Vagina (tissue), 2 donors: ENCODE data around the gene DYNLT1. TPM values are rescaled to one million over a fixed set of nuclear protein-coding genes. Genes with fewer than 3 reads are reported as not detected.
"Not testable (repeated sequence)": the region's sequence is repeated elsewhere in the genome, so short reads cannot be mapped to it uniquely, and the experiment has no call there.

Source experiments
- DNase-seq, 2 donors: peaks; one replicate each; pipeline ENCODE4 v3.0.0-alpha.2; 2017; ENCODE audit errors: extremely low spot score in 2 of 2
- H3K27ac ChIP-seq: fragments of 200-600 bp; sonication (generic); one replicate; pipeline ENCODE4 v1.5.1; 2019
- H3K27me3 ChIP-seq: fragments of 200-600 bp; sonication (generic); one replicate; pipeline ENCODE4 v1.5.1; 2019
- H3K36me3 ChIP-seq, 2 donors: fragments of 200-600 bp; sonication (generic); one replicate each; pipeline ENCODE4 v1.5.1; 2017 to 2019
- H3K4me1 ChIP-seq: fragments of 200-600 bp; sonication (generic); one replicate; pipeline ENCODE4 v1.5.1; 2019
- H3K4me3 ChIP-seq, 2 donors: fragments of 200-600 bp; sonication (generic); 1 replicate in 1 of 2; 2 replicates in 1 of 2; pipeline ENCODE4 v1.5.1; 2016 to 2019
- H3K9me3 ChIP-seq: fragments of 200-600 bp; sonication (generic); one replicate; pipeline ENCODE4 v1.5.1; 2019
- POLR2A ChIP-seq, 2 donors: fragments of 450-650 bp; IDR thresholded peaks; one replicate each; pipeline ENCODE4 v1.6.1; 2017; ENCODE audit warnings: antibody characterized with exemption in 2 of 2, mild to moderate bottlenecking in 2 of 2, moderate library complexity in 2 of 2
- POLR2AphosphoS5 ChIP-seq, 2 donors: sonication (generic); formaldehyde crosslinking; IDR thresholded peaks; one replicate each; pipeline ENCODE4 v1.9.0; 2017; ENCODE audit warnings: antibody characterized with exemption in 2 of 2, mild to moderate bottlenecking in 2 of 2, low read depth in 1 of 2; ENCODE audit not compliant: insufficient read depth in 1 of 2
- intact Hi-C: fragments of 100-400 bp; cut with DNase I; formaldehyde crosslinking; loops from one replicate; pipeline ENCODE4 v1.15.1; 2023
- total RNA-seq: library from RNA; depleted of rRNA; stranded (reverse); fragments of >200 nt; gene quantifications from one replicate; pipeline ENCODE4 v1.2.3, GENCODE V29; 2016
- TF ChIP-seq, protein P1 (sequence below), 3 experiments: fragments of 450-650 bp in 2 of 3; fragments of 200-600 bp in 1 of 3; sonication (generic) in 1 of 3; IDR thresholded peaks; one replicate each; pipeline ENCODE4 v1.5.1; 2017 to 2019; ENCODE audit warnings: antibody characterized with exemption in 3 of 3, mild to moderate bottlenecking in 2 of 3, moderate library complexity in 2 of 3

DYNLT1 gene
- total RNA-seq, 1 donor from 2014 or later = 65.8 TPM

DNA sequence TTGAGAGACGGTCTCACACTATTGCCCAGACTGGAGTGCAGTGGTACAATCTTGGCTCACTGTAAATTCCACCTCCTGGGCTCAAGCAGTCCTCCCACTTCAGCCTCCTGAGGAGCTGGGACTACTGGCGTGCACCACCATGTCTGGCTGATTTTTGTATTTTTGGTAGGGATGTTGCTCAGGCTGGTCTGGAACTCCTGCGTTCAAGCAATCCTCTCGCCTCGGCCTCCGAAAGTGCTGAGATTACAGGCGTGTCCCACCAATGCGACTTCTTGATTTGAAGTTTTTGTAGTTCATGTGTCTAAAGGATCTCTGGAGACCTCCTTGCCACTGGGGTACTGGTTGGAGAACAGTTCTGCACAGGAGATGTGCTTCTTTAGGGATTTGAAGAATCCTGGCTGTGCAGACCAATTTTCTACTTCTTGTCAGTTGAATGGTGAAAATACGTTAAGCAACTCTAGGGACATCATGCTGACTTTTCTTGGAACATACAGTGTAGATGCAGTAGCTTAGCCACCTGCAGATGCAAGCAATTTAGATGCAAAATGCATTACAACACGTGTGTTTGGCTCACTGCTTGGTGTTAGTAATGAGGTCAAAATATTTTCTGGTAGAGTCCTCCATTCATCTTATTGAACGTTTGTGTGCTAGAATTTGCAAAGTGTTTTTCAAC, 33.5 kb upstream of the DYNLT1 start:
- no peak for DNase-seq
- TF ChIP-seq, protein P1, sequence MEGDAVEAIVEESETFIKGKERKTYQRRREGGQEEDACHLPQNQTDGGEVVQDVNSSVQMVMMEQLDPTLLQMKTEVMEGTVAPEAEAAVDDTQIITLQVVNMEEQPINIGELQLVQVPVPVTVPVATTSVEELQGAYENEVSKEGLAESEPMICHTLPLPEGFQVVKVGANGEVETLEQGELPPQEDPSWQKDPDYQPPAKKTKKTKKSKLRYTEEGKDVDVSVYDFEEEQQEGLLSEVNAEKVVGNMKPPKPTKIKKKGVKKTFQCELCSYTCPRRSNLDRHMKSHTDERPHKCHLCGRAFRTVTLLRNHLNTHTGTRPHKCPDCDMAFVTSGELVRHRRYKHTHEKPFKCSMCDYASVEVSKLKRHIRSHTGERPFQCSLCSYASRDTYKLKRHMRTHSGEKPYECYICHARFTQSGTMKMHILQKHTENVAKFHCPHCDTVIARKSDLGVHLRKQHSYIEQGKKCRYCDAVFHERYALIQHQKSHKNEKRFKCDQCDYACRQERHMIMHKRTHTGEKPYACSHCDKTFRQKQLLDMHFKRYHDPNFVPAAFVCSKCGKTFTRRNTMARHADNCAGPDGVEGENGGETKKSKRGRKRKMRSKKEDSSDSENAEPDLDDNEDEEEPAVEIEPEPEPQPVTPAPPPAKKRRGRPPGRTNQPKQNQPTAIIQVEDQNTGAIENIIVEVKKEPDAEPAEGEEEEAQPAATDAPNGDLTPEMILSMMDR (IDR thresholded peaks at IDR 0.05) = no peak
- TF ChIP-seq POLR2AphosphoS5 (IDR thresholded peaks at IDR 0.05; ENCODE audit: insufficient read depth in 1 of 2, low read depth in 1 of 2) (no peak), POLR2A (IDR thresholded peaks at IDR 0.05) (no peak)

DNA sequence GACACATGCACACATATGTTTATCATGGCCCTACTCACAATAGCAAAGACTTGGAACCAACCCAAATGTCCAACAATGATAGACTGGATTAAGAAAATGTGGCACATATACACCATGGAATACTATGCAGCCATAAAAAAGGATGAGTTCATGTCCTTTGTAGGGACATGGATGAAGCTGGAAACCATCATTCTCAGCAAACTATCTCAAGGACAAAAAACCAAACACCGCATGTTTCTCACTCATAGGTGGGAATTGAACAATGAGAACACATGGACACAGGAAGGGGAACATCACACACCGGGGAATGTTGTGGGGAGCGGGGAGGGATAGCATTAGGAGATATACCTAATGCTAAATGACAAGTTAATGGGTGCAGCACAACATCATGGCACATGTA, 32.6 kb upstream of the DYNLT1 start:
- H3K27ac ChIP-seq, H3K9me3 ChIP-seq, H3K27me3 ChIP-seq, H3K4me3 ChIP-seq, intact Hi-C loops, H3K4me1 ChIP-seq, DNase-seq, H3K36me3 ChIP-seq: not testable (repeated sequence)

More for the DNA sequence above, 33.5 kb upstream of the DYNLT1 start:
- Histone ChIP-seq H3K27me3 (no peaks in the 10 kb centered on the region), H3K9me3 (no peaks in the 10 kb centered on the region), H3K4me1 (peaks cover 7% of the 10 kb centered on the region), H3K36me3 (no peaks in the 10 kb centered on the region), H3K27ac (no peak overlapping the region), H3K4me3 (no peak overlapping the region)
- intact Hi-C loops = no loop called here

DNA sequence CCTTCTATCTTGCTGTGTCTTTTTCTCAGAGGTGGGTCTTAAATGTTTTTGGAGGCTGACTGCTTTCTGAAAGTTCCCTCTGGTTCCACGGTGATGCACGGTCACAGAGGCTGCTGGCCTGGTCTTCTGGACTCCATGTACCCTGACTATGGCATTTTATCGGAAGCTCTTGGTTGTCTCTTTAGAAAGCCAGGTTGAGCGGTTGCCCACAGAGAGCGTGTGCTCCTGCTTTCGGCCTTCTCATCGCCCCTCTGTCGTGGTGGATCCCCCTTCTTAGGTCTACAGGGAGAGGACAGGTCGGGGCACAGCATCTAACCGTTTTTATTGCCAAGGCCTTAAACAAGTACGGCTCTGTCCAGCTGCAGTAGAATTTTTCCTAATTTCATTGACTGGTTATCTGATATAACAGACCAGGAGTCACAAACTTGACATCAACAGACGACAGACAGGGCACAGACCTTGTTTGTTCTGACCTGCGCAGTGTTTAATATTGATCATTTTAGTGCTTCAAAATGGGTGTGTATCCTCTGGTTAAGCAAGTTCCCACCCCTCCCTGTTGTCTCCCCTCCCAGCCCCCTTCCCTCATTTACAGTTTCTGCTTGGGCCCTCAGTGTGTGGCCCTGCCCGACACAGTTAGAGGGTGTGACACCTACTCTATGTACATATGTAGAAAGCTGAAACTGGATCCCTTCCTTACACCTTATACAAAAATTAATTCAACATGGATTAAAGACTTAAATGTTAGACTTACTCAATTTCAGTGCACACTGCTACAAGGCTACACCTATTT, 30.0 kb upstream of the DYNLT1 start:
- no peak overlapping the region for H3K4me3 ChIP-seq
- TF ChIP-seq POLR2A (IDR thresholded peaks at IDR 0.05) = no peak
- TF ChIP-seq, protein P1 (IDR thresholded peaks at IDR 0.05) = no peak
- no peak for TF ChIP-seq POLR2AphosphoS5 (IDR thresholded peaks at IDR 0.05; ENCODE audit: insufficient read depth in 1 of 2, low read depth in 1 of 2)
- no peaks in the 10 kb centered on the region for H3K9me3 ChIP-seq
- H3K4me1 ChIP-seq = peaks cover 15% of the 10 kb centered on the region
- H3K27ac ChIP-seq = no peak overlapping the region
- no peaks in the 10 kb centered on the region for H3K27me3 ChIP-seq
- DNase-seq = no peak
- intact Hi-C loops = no loop called here
- H3K36me3 ChIP-seq = no peaks in the 10 kb centered on the region

- Histone ChIP-seq H3K27me3 (no peaks in the 10 kb centered on the region), H3K27ac (no peak overlapping the region), H3K4me1 (peaks cover 23% of the 10 kb centered on the region), H3K4me3 (no peak overlapping the region), H3K9me3 (no peaks in the 10 kb centered on the region), H3K36me3 (no peaks in the 10 kb centered on the region)
- intact Hi-C loops = no loop called here
- TF ChIP-seq POLR2AphosphoS5 (IDR thresholded peaks at IDR 0.05; ENCODE audit: insufficient read depth in 1 of 2, low read depth in 1 of 2) (no peak), POLR2A (IDR thresholded peaks at IDR 0.05) (no peak)
- TF ChIP-seq, protein P1 (IDR thresholded peaks at IDR 0.05) = no peak
- no peak for DNase-seq
Measured at GRCh38 chr6:158672726-158673125, 28.2 kb upstream of the DYNLT1 start.

DNA sequence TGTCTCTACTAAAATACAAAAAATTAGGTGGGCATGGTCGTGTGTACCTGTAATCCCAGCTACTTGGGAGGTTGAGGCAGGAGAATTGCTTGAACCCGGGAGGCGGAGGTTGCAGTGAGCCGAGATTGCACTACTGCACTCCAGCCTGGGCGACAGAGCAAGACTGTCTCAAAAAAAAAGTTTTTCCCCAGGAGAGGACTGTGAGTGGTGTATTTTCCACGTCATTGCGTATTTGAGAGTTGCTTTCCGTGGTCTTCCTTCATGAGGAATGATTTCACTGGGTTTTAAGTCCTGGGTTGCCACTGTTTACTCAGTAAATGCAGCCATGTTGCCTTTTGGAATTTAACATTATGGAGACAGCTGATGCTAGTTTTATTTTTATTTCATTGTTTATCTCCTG, 27.6 kb upstream of the DYNLT1 start:
- H3K27ac ChIP-seq, DNase-seq, H3K9me3 ChIP-seq, H3K27me3 ChIP-seq, intact Hi-C loops, H3K4me3 ChIP-seq, H3K36me3 ChIP-seq: not testable (repeated sequence)
- peaks cover 23% of the 10 kb centered on the region for H3K4me1 ChIP-seq
